AML-193 (cell line): ENCODE results near the gene PCBD1.

Experiments
- DNase-seq, 2 experiments: peaks; one replicate each; lab custom pipeline; 2025; lab: John Stamatoyannopoulos, UW

PCBD1 gene

DNA sequence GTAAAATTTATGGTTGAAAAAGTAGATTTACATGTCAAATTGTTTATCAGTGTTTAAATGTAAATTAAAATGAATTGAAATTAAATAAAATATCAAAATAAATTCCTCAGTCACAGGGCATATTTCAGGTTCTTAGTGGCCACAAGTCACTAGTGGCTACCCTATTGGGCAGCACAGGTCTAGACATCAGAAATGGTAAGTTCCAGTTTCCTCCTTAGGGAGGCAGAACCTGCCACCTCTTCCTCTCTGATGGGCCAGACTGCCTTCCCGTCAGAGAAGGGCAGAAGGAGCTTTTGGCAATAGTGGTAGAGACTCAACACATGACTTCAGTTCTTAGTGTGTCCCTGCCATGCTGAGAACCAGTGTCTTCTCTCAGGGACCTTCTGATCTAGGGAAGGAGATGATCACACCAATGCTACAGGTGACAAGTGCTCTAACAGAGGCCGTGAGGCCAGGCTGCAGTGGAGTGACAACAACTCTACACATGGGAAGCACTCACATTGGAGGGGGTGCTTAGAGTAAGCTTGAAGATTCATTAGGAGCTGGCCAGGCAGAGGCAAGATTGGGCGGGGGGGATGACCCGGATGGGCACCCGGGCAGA lies 14.4 kb upstream of the PCBD1 start:
- no peak for DNase-seq

DNA sequence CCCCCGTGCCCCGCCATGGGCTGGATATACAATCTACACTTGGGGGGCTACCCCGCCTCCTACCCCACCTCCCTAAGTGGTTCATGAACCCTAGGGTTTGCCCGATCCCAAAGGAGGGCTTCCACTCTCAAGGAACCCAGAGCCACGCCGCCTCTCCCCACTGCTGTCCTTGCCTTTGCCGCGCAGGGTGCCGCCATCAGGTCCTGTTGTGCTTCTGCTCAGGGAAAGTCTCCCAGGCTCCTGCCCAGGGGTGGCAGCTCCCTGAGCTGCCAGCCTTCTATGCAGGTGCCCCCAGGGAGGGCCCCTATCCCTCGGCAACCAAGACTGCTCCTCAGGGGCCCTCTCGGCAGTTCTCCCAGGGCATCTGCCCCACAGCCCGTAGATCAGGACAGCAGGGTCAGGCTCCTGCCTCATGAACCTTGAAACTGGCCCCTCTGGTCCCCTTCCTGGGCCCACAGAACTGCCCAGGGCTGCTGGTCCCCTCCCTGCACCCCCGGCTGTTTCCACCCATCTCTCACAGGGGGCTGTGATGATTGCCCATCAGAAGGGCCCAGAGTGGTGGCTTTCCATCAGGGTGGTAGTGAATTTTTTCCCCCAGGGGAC lies 13.0 kb upstream of the PCBD1 start:
- no peak for DNase-seq

DNA sequence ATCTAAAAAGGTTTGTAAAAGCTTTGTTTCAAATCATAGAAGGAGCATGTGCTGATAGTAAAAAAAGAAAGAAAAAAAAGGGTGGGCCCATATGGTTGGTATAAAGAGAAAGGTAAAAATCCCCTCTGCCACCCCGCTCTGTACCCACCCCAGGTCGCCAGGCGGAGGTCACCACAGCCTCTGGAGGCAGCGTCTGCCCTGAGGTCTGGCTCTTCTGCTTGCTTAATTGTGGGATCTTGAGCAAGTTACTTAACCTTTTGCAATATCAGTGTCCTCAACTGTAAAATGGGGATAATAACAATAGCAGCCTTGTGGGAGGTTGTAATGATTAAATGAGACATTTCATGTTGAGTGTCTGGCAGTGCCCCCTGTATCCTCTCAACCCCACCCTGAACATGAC lies 10.7 kb upstream of the PCBD1 start:
- DNase-seq, result no peak

DNA sequence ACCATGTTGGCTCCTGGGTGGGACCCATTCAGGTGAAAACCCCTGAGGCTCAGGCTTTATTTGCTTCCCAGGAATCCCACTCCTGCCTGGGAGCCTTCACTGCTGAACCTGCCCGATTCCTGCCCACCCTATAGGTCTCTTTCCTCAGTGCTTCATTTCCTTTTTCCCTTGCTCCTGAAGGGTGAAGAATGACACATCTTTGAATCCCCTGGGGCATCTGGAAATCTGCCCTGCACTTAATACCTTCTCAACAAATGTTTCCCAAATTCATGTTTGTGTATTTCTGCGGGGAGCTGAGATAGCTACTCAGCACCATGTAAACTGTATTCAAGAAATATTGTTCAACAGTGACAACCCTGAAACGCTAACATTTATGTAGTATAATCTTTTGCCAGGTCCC lies 10.3 kb upstream of the PCBD1 start:
- DNase-seq, result no peak

DNA sequence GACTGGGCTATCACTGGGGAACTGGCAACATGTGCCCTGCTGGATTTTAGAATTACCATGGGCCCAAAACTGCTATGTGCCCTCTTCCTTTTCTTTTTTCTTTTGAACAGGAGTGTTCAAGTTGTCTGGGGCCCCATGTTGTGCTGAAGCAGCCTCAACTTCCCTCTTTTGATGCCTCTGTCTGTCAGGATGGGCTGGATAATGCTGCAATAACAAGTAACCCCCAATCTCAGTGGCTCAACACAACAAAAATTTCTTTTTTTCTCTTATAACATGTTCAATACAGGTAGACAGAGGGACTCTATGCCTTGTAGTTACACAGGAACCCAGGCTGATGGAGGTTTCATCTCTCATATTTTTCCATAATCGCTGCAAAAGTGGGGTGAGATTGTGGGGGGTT lies 8.2 kb upstream of the PCBD1 start:
- DNase-seq, result no peak

DNA sequence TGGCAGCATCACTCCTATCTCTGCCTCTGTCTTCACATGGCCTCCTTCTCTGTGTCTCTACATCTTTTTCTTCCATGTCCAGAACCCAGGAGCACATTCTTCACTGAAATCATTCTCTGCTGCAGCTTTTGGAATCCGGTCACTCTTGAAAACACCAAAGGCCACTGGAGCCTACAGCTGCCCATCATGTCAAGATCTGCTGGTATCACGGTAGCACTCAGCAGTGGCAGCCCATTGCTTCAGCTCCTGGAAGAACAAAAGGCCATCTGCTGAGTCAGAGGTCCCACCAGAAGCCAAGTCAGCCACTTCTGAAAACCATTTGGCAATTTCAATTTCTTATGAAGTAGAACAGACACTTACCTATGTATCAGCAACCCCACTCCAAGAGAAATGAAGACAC lies 6.1 kb upstream of the PCBD1 start:
- DNase-seq, result no peak

DNA sequence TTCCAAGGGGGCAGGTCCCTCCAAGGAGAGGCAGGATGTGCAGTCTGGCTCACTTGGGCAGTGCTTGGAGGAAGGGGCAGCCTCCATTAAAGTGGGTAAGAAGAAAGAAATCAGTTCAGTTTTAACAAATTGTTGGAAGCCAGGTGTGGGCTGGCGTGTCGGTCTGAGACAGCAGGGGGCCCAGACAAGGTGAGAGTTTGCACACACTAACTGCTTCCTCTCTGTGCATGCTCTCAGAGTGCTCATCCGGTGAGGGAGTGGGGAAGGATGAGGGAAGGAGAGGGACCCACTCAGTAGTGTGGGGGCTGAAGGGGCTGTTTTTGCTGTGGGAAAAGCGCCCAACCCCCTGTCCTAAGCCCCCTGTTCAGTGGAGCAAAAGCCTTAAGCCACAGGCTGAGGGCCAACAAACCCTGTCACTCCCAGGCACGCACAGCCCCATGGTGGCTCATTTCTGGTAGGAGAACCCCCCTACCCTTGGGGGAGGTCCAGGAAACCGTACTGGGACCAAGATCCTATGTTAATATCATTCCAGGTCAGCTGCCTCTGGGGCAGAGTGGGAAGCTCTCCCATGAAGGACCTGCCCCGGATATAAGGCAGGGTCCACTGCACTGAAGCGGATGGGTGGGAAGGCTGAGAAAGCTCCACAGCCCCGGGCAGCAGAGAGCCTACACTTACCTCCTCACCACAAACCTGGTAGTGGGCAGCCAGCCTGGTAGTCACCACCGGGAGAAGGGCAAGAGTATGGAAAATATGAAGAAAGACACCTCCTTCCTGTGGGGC lies 5.1 kb upstream of the PCBD1 start:
- DNase-seq, result no peak

DNA sequence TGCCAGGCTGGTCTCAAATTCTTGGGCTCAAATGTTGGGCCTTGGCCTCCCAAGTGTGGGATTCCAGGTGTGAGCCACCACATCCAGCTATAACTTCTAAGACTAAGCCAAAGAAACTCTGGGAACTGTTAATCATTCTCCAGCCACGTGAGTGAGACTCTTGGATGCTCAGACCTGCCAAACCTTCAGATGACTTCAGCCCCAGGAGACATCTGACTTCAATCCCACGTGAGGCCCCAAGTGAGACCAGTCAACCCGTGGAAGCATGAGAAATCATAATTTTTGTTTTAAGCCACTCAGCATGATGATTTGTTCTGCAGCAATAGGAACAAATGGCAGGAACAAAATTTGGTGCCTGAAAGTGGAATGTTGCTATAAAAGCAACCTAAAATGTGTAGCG lies 4.3 kb upstream of the PCBD1 start:
- DNase-seq, result no peak

DNA sequence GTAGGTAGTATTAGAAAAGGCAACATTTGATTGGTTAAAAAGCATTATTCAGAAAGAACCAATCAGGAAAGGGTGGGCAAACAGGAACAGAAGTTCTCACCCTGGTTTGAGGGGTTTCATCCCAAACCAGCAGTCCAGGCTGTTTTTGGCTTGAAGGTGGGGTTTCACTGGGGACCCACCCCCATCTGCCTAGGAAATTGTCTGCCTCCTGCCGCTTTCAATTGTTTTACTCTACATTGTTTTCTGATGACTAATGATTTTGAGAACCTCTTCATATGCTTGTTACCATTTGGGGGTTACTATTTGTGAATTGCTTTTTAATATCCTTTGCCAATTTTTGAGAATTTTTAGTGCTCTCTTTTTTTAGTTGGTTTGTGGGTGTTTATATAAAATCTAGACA lies 3.3 kb upstream of the PCBD1 start:
- no peak for DNase-seq

DNA sequence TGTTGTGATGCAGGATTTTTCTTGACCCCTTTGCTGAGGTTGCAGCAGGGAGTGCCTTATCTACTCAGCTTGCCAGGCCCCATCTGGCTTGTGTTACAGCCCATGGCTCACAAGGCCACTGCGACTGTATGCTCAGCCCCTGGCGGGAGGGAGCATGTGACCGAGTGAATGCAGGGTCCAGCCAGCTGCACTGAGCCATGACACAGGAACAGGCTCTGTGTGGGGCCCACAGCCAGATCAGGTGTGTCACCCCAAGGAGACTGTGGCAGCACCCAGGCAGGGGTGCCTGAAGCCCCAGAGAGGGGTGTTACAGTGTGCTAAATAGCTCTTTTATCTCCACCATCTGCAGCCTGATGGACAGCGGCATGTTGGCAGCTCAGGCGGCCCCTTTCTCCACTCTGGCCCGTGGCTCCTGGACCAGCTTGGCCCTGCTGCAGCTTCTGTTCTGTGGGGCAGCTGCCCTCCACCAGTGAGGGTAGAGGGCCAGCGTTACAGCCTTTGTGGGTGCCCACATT lies 2.6 kb upstream of the PCBD1 start:
- no peak for DNase-seq

DNA sequence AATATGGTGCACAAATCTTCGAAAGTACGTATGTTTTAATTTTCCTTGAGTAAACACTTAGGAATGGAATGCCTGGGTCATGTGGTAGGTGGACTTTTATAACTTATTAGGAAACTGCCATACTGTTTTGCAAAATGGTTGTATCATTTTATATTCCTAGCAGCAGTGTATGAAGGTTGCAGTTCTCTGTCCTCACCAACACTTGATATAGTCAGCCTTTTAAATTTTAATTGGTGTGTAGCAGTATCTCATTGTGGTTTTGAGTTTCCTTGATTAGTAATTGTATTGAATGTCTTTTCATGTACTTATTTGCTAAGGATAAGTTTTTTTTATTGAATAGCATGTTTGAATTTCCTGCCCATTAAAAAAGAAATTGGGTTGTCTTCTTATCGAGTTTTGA lies 926 bp upstream of the PCBD1 start:
- DNase-seq, result no peak

DNA sequence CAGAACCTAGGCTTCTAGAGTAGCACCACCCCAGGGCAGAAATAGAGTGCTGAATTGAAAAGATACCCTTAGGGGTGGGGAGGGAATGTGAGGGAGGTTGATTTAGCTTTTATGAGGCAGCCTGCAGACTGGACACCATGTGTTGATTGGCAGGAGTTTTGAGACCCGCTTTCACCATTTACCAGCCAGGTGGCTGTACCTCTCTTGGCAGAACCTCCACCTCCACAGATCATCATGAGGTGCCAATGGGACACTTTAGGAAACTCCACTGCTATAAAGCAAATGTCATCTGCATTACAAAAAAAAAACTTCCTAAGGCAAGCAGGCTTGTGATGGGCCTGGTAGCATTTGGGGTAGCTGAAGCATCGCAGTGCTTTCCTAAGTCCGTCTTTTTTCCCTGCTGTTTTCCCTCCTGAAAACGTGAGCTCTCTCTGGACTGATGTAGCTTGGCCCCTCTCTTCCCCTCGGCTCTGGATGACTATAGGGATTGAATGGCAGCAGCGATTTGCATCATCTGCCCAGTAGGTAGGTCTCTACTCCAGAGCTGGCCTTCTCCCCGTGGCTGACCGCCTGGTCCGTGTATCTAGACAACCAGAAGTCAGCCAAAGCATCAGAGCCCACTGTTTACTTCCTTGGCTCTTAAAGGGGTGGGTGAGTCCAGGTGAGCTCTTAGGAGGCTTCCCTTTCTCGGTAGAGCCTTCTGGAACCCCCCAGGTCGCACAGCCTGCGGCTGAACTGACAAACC lies 1.3 kb downstream of the PCBD1 start:
- DNase-seq, result no peak

DNA sequence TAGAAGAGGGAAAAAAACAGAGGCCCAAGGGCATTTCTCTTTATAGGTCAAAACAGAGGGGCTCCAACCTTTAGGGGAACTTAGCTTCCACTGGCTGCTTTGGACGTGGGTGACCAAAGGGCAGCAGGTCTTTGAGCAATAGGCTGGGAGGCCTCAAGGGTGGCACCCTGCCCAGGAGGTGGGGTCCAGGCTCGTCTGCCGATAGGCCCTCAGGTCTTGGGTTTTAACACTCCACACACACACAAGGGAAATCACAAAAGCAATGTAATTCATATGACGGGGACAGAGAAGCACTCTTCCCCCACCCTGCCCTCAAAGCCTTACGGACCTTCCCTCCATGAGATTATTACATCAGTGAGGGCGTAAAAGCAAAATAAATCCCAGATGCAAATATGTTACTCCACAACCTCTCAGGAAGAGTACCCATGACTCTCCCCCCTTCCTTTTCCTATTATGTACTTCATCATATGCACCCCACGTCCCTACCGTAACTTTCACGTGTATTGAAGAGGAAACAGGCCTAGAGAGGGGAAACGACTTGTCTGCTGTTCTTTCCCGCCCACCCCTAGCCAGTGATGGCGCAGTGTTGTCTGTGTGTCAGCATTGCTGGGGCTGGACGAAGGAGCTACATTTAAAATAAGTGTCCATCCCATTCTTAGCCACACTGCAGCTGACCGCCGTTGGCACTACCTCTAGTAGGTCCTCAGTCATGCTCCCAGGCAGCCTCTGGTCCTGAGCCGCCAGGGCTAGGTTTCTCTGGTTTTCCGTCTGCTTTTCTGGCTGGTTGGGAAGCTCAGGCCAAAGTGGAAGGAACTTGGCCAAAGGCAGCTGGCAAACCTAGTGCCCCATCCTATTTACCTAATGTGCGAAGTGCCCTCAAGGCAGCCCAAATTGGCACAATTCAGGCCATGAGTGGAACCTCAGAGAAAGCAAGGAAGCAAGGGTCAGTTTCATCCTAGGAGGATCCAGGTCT lies 2.1 kb downstream of the PCBD1 start:
- no peak for DNase-seq

DNA sequence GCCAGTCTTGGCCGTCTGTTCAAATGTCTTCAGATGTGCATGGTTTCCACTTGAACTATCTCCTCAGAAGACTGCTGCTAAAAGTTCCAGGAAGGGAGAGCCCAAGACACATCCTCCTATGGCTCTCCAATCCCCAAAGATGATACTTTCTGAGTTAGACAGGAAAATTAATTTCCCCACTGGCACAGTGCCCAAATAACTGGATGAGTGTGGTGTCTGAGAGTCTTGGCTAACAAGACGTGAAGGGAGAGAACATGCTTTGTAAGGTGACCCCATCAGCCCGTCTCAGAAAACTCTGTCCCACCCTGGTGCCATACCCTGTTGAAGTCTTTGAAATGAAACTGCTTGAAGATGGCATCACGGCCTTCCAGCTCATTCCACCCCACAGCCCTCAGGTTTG lies 2.9 kb downstream of the PCBD1 start:
- no peak for DNase-seq

DNA sequence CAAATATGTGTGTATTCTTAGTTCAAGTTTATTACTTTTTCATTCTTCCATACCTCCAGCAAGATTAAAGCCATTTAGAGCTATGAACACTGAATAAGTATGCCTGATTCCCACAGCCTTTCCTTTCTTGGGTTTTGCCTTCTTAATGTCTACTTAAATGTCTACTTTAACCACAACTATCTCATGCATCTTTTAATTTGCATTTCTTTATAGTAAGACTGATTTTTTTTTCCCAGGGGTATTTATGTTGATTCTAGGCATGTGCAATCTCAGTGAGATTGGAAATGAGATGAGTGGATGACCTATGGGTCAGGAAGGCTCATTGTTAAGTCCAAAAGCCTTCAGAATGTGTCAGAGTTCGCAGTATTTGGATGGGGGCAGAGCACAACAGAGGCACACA lies 3.6 kb downstream of the PCBD1 start:
- DNase-seq, result no peak

DNA sequence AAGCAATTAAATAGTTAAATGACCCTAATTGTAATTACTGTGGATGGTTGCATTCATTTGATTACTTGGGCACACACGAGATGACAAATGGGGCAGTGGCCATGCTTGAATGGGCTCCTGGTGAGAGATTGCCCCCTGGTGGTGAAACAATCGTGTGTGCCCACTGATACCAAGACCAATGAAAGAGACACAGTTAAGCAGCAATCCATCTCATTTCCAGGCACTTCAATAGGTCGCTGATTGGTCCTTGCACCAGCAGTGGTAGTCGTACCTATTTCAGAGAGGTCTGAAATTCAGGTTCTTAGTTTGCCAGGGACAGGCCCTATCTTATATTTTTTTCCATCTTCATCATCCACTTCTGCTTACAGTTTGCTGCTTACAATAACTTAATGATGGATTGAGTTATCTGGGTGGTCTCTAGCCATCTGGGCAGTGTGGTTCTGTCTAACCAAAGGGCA lies 8.3 kb downstream of the PCBD1 start:
- DNase-seq, result peak; percentile 58 to 80

DNA sequence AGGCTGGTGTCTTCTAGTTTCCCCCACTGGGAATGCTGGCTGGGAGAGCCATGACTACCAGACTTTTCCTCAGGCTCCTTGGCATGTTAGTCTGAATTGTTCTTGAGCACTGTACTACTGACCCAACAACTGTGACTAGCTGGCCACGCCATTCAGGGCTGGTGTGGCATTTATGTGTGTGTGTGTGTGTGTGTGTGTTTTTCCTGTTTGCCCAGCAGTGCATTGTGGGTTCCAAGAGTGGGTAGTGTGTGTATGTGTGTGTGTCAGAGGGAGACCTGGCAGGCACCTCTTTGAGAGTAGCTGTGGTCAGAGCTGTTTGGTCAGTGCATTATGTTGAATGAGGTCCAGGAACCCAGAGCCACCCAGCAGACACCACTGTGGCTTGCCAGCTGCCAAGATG lies 9.2 kb downstream of the PCBD1 start:
- DNase-seq, result no peak

DNA sequence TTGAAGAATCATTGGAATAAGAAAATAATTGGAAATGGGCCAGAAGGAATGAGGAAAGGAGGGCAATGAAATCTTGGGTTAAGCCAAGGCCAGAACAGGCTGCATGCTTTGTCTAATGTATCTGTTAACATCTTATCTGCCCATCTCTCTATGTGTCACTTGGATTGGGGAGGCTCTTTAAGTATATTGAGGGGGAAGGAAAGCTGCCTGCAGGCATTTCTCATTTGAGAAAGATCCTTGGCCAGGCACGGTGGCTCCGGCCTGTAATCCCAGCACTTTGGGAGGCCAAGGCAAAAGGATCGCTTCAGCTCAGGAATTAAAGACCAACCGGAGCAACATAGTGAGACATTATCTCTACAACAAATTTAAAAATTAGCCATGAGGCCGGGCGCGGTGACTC lies 14.3 kb downstream of the PCBD1 start:
- DNase-seq, result no peak

DNA sequence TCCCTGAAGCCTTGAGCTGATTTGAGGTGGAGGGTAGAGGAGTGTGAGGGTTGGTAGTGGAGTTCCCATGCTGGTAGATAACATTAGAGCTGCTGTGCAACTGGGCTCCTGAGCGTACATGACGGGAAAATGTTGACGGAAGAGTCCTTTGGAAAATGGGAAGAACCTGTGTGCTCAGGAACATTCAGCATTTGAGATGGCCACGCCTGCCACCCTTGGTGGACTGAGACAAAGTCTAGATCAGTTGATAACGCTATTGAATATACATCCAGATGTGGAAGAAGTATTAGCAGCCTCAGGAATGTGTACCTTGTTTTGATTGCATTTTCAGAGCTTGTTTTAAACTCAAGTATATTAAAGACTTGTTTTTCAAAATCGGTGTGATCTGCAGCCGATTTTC lies 16.1 kb downstream of the PCBD1 start:
- DNase-seq, result no peak

DNA sequence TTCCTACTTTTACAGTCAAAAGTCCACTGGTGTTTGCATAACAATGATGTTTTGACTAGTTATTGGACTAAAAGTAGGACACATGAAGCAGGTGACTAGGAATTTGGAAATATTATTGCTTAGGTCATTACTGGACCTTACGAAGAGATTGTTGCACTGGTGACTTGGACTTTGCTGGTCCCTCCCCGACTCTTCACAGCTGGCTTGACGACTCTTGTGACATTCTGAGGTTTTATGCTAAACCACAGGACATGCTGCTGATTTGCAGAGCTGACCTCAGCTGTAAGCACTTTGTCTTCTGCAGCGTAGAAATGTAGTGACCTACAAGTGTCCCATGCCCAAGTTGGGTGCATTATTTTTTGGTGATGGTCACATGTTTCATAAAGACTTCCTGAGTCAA lies 21.9 kb downstream of the PCBD1 start:
- peak; percentile 89 to 93 for DNase-seq

DNA sequence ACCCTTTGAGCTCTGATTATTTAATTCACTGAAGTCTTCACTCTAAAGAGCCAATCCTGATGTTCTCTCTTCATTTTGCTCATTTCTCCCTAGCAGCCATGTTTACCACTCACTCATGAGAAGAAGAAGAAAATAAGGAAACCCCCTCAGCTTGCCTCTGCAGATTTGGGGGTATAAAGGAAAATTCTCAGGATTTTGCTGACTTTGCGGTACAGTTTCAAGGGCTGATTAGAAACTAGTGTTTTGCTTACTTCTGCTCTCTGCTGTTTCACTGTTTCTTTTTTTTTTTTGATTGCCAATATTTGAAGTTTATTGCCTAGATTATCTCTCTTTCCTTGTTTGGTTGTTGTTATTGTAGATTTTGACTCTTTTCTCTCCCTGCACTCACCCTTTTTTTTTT lies 23.4 kb downstream of the PCBD1 start:
- DNase-seq, result no peak
